Measurements from ENCODE around the gene CSNK1G1. TPM values are rescaled to one million over a fixed set of nuclear protein-coding genes. Genes with fewer than 3 reads are reported as not detected.

Gene CSNK1G1
- total RNA-seq, 2 experiments from 2014 or later: 16.7 to 20.4 TPM

GRCh38 chr15:64369078-64369607 is 13.2 kb upstream of the CSNK1G1 start:
- intact Hi-C loops (cut with micrococcal nuclease): no loop called here
- Mint-ChIP-seq H3K9me3 (no peaks in the 10 kb centered on the region), H3K4me1 (ENCODE audit: low read depth) (peaks cover 5% of the 10 kb centered on the region), H3K4me3 (no peak overlapping the region), H3K36me3 (ENCODE audit: low read depth) (peaks cover 28% of the 10 kb centered on the region), H3K27me3 (no peaks in the 10 kb centered on the region), H3K27ac (no peak overlapping the region)
- no peak for TF ChIP-seq CTCF (IDR thresholded peaks at IDR 0.05)
- DNase-seq (no peak), ATAC-seq (no peak)
- POLR2A ChIA-PET: interaction anchor here (1.1 to 1.5 kb wide), 3 partner anchors 11 to 44 kb away, joined by 3 to 6 read pairs (median 5); partner anchors contain the start of gene PCLAF
- CTCF ChIA-PET: no interaction called here

- TF ChIP-seq CTCF (IDR thresholded peaks at IDR 0.05): no peak
- Mint-ChIP-seq H3K9me3 (no peaks in the 10 kb centered on the region), H3K36me3 (ENCODE audit: low read depth) (peaks cover 10% of the 10 kb centered on the region), H3K4me3 (no peak overlapping the region), H3K27me3 (no peaks in the 10 kb centered on the region), H3K27ac (no peak overlapping the region), H3K4me1 (ENCODE audit: low read depth) (peaks cover 5% of the 10 kb centered on the region)
- CTCF ChIA-PET: no interaction called here
- DNase-seq (no peak), ATAC-seq (no peak)
- POLR2A ChIA-PET: no interaction called here
- intact Hi-C loops (cut with micrococcal nuclease): no loop called here
These were observed 5.3 kb upstream of the CSNK1G1 start for GRCh38 chr15:64361259-64361658.

- H3K4me3 Mint-ChIP-seq: peak overlapping the region; percentile 85
- H3K27me3 Mint-ChIP-seq: no peaks in the 10 kb centered on the region
- intact Hi-C loops (cut with micrococcal nuclease): loop anchor here (10.0 kb wide), 1 partner anchor 152 kb away; no protein-coding TSS in a partner anchor
- peaks cover 15% of the 10 kb centered on the region for H3K4me1 Mint-ChIP-seq (ENCODE audit: low read depth)
- no peak for ATAC-seq
- ChIA-PET CTCF (interaction anchor here (0.6 to 1.5 kb wide), 2 partner anchors 12 to 146 kb away, joined by 3 read pairs; no protein-coding TSS in a partner anchor), POLR2A (interaction anchor here (0.6 to 1.4 kb wide), 3 partner anchors 14 to 40 kb away, joined by 3 read pairs; no protein-coding TSS in a partner anchor)
- no peak for TF ChIP-seq CTCF (IDR thresholded peaks at IDR 0.05)
- peak overlapping the region; percentile 91 for H3K27ac Mint-ChIP-seq
- DNase-seq: no peak
- no peaks in the 10 kb centered on the region for H3K9me3 Mint-ChIP-seq
- H3K36me3 Mint-ChIP-seq (ENCODE audit: low read depth): peaks cover 5% of the 10 kb centered on the region
These were observed 702 bp upstream of the CSNK1G1 start for GRCh38 chr15:64356710-64357040.

- DNase-seq: peak; percentile 62
- no peaks in the 10 kb centered on the region for H3K36me3 Mint-ChIP-seq (ENCODE audit: low read depth)
- peak overlapping the region; percentile 91 for H3K27ac Mint-ChIP-seq
- TF ChIP-seq CTCF (IDR thresholded peaks at IDR 0.05): no peak
- ChIA-PET CTCF (interaction anchor here (0.6 to 1.3 kb wide), 2 partner anchors 140 to 145 kb away, joined by 3 to 5 read pairs; no protein-coding TSS in a partner anchor), POLR2A (interaction anchor here (1.0 to 1.4 kb wide), 2 partner anchors 15 to 338 kb away, joined by 3 read pairs; no protein-coding TSS in a partner anchor)
- peaks cover 15% of the 10 kb centered on the region for H3K4me1 Mint-ChIP-seq (ENCODE audit: low read depth)
- H3K27me3 Mint-ChIP-seq: no peaks in the 10 kb centered on the region
- no peaks in the 10 kb centered on the region for H3K9me3 Mint-ChIP-seq
- H3K4me3 Mint-ChIP-seq: peak overlapping the region; percentile 85
- peak; percentile 41 for ATAC-seq
- intact Hi-C loops (cut with micrococcal nuclease): loop anchor here (10.0 kb wide), 1 partner anchor 151 kb away; no protein-coding TSS in a partner anchor
These were observed 527 bp downstream of the CSNK1G1 start for GRCh38 chr15:64355348-64355943.

Measured in activated CD8-positive, alpha-beta T cell treated with anti-CD3 and anti-CD28 coated beads for 36 hours (primary cell).